HFFc6 (cell line): Measurements from ENCODE around the gene VARS1. TPM values are rescaled to one million over a fixed set of nuclear protein-coding genes. Genes with fewer than 3 reads are reported as not detected.

Experiments
- DNase-seq: peaks from one replicate; pipeline ENCODE4 v3.0.0-alpha.2; 2018
- H3K27ac Mint-ChIP-seq: 2 replicates; pipeline ENCODE4 v1.8.0; 2020; ENCODE audit warnings: mild to moderate bottlenecking, mixed read lengths
- H3K27me3 Mint-ChIP-seq: 2 replicates; pipeline ENCODE4 v1.8.0; 2021; ENCODE audit warnings: mild to moderate bottlenecking, moderate library complexity, mixed read lengths; ENCODE audit not compliant: insufficient read depth
- H3K36me3 Mint-ChIP-seq: 2 replicates; pipeline ENCODE4 v1.8.0; 2021; ENCODE audit warnings: low read depth, mixed read lengths
- H3K4me1 Mint-ChIP-seq: 2 replicates; pipeline ENCODE4 v1.8.0; 2020; ENCODE audit warnings: low read depth, mixed read lengths
- H3K4me3 Mint-ChIP-seq: 2 replicates; pipeline ENCODE4 v1.8.0; 2020; ENCODE audit warnings: mild to moderate bottlenecking, moderate library complexity, mixed read lengths
- H3K9me3 Mint-ChIP-seq: 2 replicates; pipeline ENCODE4 v1.8.0; 2020; ENCODE audit warnings: mild to moderate bottlenecking, mixed read lengths
- CTCF ChIP-seq: fragments of 200-600 bp; sonication (generic); IDR thresholded peaks from 2 replicates; pipeline ENCODE4 v1.5.0; 2021; ENCODE audit warnings: antibody characterized with exemption, mild to moderate bottlenecking
- total RNA-seq, 6 experiments: library from RNA; stranded (reverse); fragmentation: NEBNext Ultra II Directional; extraction: Animal tissue kit (Norgen Biotek cat#: 25700); gene quantifications; 2 replicates in 1 of 6; 3 replicates in 5 of 6; pipeline ENCODE4 v1.2.3, GENCODE V29; 2021

The VARS1 gene
- total RNA-seq, 6 experiments from 2014 or later = 117 to 144 (median 127) TPM

GRCh38 chr6:31831350-31832215 is 36.0 kb upstream of the VARS1 start:
- peak overlapping the region; percentile 97 for H3K4me3 Mint-ChIP-seq
- no peak for DNase-seq
- H3K27ac Mint-ChIP-seq = 0 out of 2 replicates have a peak overlapping the region, but pooled peaks have one; percentile 90
- peaks cover 28% of the 10 kb centered on the region for H3K4me1 Mint-ChIP-seq
- H3K9me3 Mint-ChIP-seq = peaks cover 7% of the 10 kb centered on the region; the same call in 1 of the 2 replicates
- peaks cover 37% of the 10 kb centered on the region for H3K36me3 Mint-ChIP-seq
- H3K27me3 Mint-ChIP-seq = peaks cover 26% of the 10 kb centered on the region
- no peak for TF ChIP-seq CTCF

GRCh38 chr6:31830886-31831335 is 35.4 kb upstream of the VARS1 start:
- peaks cover 31% of the 10 kb centered on the region for H3K36me3 Mint-ChIP-seq
- H3K9me3 Mint-ChIP-seq = peaks cover under 1% of the 10 kb centered on the region; the same call in 1 of the 2 replicates
- TF ChIP-seq CTCF = no peak
- peak overlapping the region; percentile 90 for H3K27ac Mint-ChIP-seq
- H3K4me3 Mint-ChIP-seq = peak overlapping the region; percentile 97
- DNase-seq = no peak
- H3K27me3 Mint-ChIP-seq = peaks cover 19% of the 10 kb centered on the region
- H3K4me1 Mint-ChIP-seq = peaks cover 24% of the 10 kb centered on the region

GRCh38 chr6:31829633-31830283 is 34.2 kb upstream of the VARS1 start:
- peak overlapping the region; percentile 97 for H3K4me3 Mint-ChIP-seq
- H3K27ac Mint-ChIP-seq = peak overlapping the region; percentile 65
- TF ChIP-seq CTCF = peak; percentile 74
- H3K27me3 Mint-ChIP-seq = peaks cover 10% of the 10 kb centered on the region
- peaks cover 35% of the 10 kb centered on the region for H3K4me1 Mint-ChIP-seq
- H3K36me3 Mint-ChIP-seq = peaks cover 19% of the 10 kb centered on the region
- H3K9me3 Mint-ChIP-seq = no peaks in the 10 kb centered on the region; the same call in 1 of the 2 replicates
- peak; percentile 51 for DNase-seq

- Mint-ChIP-seq H3K4me3 (peak within 1 kb of the TSS; percentile 91), H3K9me3 (no peaks in the 10 kb centered on the region), H3K27me3 (peaks cover 6% of the 10 kb centered on the region), H3K27ac (peak within 1 kb of the TSS; percentile 99), H3K4me1 (peaks cover 42% of the 10 kb centered on the region), H3K36me3 (peaks cover 16% of the 10 kb centered on the region)
- peak; percentile 100 for DNase-seq
- no peak for TF ChIP-seq CTCF
These were observed 31.9 kb upstream of the VARS1 start, which contains the start of gene HSPA1B for GRCh38 chr6:31827286-31828079. Gene HSPA1B, plus strand, starts transcription at chr6:31827738. Its CDS starts 213 bp downstream, at chr6:31827951.

- peak; percentile 83 for DNase-seq
These were observed 31.3 kb upstream of the VARS1 start for GRCh38 chr6:31826793-31827285.

More at GRCh38 chr6:31826793-31827285, 31.3 kb upstream of the VARS1 start:
- Mint-ChIP-seq H3K4me3 (peak overlapping the region; percentile 91), H3K36me3 (peaks cover 16% of the 10 kb centered on the region), H3K4me1 (peaks cover 47% of the 10 kb centered on the region), H3K9me3 (no peaks in the 10 kb centered on the region), H3K27me3 (peaks cover 9% of the 10 kb centered on the region), H3K27ac (peak overlapping the region; percentile 99)
- no peak for TF ChIP-seq CTCF
